ENCODE measurements around the gene UBE2E2. TPM values are rescaled to one million over a fixed set of nuclear protein-coding genes. Genes with fewer than 3 reads are reported as not detected.

Gene UBE2E2
- total and polyA plus RNA-seq, 2 donors (not counting 1 experiment from before 2014, with no cell fraction given) = 16.0 to 45.0 TPM

- H3K4me3 Mint-ChIP-seq = no peak overlapping the region
- peaks cover 41% of the 10 kb centered on the region for H4K20me1 ChIP-seq (ENCODE audit: control insufficient read depth, insufficient read depth, low read length, poor library complexity, severe bottlenecking)
- H3K27me3 Mint-ChIP-seq = no peaks in the 10 kb centered on the region
- no peak overlapping the region for H3K27ac ChIP-seq (ENCODE audit: low read length in 2 of 2)
- H3K27me3 ChIP-seq (replicated peaks in 1 of 4; ENCODE audit: control extremely low read depth in 1 of 4, control insufficient read depth in 3 of 4, insufficient read depth in 4 of 4, low read length in 3 of 4) = no peaks in the 10 kb centered on the region
- H3K27ac Mint-ChIP-seq = no peak overlapping the region
- peaks cover 54% of the 10 kb centered on the region for H3K79me2 ChIP-seq (ENCODE audit: control insufficient read depth, insufficient read depth, low read length)
- 100% methylated on average over 1 of the region's 3 CpGs for WGBS (ENCODE audit: insufficient coverage)
- H3K4me1 Mint-ChIP-seq = peaks cover 42% of the 10 kb centered on the region
- no peaks in the 10 kb centered on the region for H3K36me3 ChIP-seq (replicated peaks in 1 of 2; ENCODE audit: control extremely low read depth in 1 of 2, control insufficient read depth in 1 of 2, extremely low read depth in 1 of 2, insufficient read depth in 2 of 2, low read length in 1 of 2)
- POLR2A ChIA-PET = interaction anchor here (1.0 kb wide), 1 partner anchor 32 kb away, joined by 3 read pairs; no protein-coding TSS in a partner anchor
- DNase-seq = no peak
- no peak overlapping the region for H3K4me2 ChIP-seq (replicated peaks; ENCODE audit: low read depth, low read length, poor library complexity, severe bottlenecking)
- intact Hi-C loops (cut with micrococcal nuclease) = no loop called here
- no peak for ATAC-seq (ENCODE audit: low read depth)
- TF ChIP-seq EZH2 (IDR thresholded peaks at IDR 0.05; ENCODE audit: borderline replicate concordance, insufficient read depth, low read depth, low read length, poor library complexity, severe bottlenecking) = no peak
- TF ChIP-seq, protein P1, sequence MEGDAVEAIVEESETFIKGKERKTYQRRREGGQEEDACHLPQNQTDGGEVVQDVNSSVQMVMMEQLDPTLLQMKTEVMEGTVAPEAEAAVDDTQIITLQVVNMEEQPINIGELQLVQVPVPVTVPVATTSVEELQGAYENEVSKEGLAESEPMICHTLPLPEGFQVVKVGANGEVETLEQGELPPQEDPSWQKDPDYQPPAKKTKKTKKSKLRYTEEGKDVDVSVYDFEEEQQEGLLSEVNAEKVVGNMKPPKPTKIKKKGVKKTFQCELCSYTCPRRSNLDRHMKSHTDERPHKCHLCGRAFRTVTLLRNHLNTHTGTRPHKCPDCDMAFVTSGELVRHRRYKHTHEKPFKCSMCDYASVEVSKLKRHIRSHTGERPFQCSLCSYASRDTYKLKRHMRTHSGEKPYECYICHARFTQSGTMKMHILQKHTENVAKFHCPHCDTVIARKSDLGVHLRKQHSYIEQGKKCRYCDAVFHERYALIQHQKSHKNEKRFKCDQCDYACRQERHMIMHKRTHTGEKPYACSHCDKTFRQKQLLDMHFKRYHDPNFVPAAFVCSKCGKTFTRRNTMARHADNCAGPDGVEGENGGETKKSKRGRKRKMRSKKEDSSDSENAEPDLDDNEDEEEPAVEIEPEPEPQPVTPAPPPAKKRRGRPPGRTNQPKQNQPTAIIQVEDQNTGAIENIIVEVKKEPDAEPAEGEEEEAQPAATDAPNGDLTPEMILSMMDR (IDR thresholded peaks at IDR 0.05) = no peak
- peaks cover 14 to 19% of the 10 kb centered on the region in 2 donors for H3K4me1 ChIP-seq (ENCODE audit: control insufficient read depth in 2 of 2, insufficient read depth in 2 of 2, low read length in 2 of 2)
- peaks cover 7% of the 10 kb centered on the region for H3K9me3 Mint-ChIP-seq (ENCODE audit: insufficient read depth)
- no peak overlapping the region for H2AFZ ChIP-seq (ENCODE audit: insufficient read depth, low read depth, low read length, poor library complexity, severe bottlenecking)
- peaks cover 0 to 12% (median 2%) of the 10 kb centered on the region in 3 donors for H3K9me3 ChIP-seq (ENCODE audit: control extremely low read depth in 1 of 3, control insufficient read depth in 2 of 3, insufficient read depth in 1 of 3, low read length in 2 of 3)
- H3K9ac ChIP-seq (ENCODE audit: low read length) = no peak overlapping the region
- CTCF ChIA-PET = interaction anchor here (1.0 kb wide), 1 partner anchor 15 kb away, joined by 3 read pairs; no protein-coding TSS in a partner anchor
- no peak overlapping the region for H3K4me3 ChIP-seq (ENCODE audit: control extremely low read depth in 1 of 5, extremely low read depth in 1 of 5, insufficient read depth in 1 of 5, low read depth in 2 of 5, low read length in 4 of 5)
Measured at GRCh38 chr3:23421811-23422516, 218.8 kb downstream of the UBE2E2 start.

DNA sequence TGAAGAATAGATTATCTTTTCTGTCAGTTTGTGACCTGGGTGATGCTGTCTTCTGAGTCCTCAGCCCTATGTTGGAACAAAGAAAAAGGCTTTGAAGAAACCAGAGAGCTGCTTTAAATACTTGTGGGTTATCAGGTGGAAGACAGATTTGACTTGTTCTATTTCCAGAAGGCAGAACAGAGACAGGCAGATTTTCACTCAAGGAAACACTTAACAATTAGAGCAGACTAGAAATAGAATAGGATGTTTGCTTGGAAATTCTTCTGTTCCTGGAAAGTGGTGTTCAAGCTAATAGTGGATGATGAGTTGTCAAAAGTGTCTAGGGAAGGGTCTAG lies 219.4 kb downstream of the UBE2E2 start:
- POLR2A ChIA-PET = interaction anchor here (1.0 kb wide), 1 partner anchor 33 kb away, joined by 3 read pairs; no protein-coding TSS in a partner anchor
- H3K27me3 Mint-ChIP-seq = no peaks in the 10 kb centered on the region
- CTCF ChIA-PET = interaction anchor here (1.0 kb wide), 1 partner anchor 16 kb away, joined by 3 read pairs; no protein-coding TSS in a partner anchor
- Histone ChIP-seq H3K79me2 (ENCODE audit: control insufficient read depth, insufficient read depth, low read length) (peaks cover 49% of the 10 kb centered on the region), H2AFZ (ENCODE audit: insufficient read depth, low read depth, low read length, poor library complexity, severe bottlenecking) (no peak overlapping the region), H4K20me1 (ENCODE audit: control insufficient read depth, insufficient read depth, low read length, poor library complexity, severe bottlenecking) (peaks cover 37% of the 10 kb centered on the region), H3K9ac (ENCODE audit: low read length) (no peak overlapping the region), H3K9me3 (ENCODE audit: control extremely low read depth in 1 of 3, control insufficient read depth in 2 of 3, insufficient read depth in 1 of 3, low read length in 2 of 3) (peaks cover 0 to 14% (median 2%) of the 10 kb centered on the region in 3 donors), H3K27ac (ENCODE audit: low read length in 2 of 2) (no peak overlapping the region), H3K4me1 (ENCODE audit: control insufficient read depth in 2 of 2, insufficient read depth in 2 of 2, low read length in 2 of 2) (peaks cover 14 to 18% of the 10 kb centered on the region in 2 donors), H3K4me3 (ENCODE audit: control extremely low read depth in 1 of 5, extremely low read depth in 1 of 5, insufficient read depth in 1 of 5, low read depth in 2 of 5, low read length in 4 of 5) (no peak overlapping the region), H3K4me2 (replicated peaks; ENCODE audit: low read depth, low read length, poor library complexity, severe bottlenecking) (no peak overlapping the region), H3K36me3 (replicated peaks in 1 of 2; ENCODE audit: control extremely low read depth in 1 of 2, control insufficient read depth in 1 of 2, extremely low read depth in 1 of 2, insufficient read depth in 2 of 2, low read length in 1 of 2) (no peaks in the 10 kb centered on the region), H3K27me3 (replicated peaks in 1 of 4; ENCODE audit: control extremely low read depth in 1 of 4, control insufficient read depth in 3 of 4, insufficient read depth in 4 of 4, low read length in 3 of 4) (no peaks in the 10 kb centered on the region)
- H3K9me3 Mint-ChIP-seq (ENCODE audit: insufficient read depth) = peaks cover 7% of the 10 kb centered on the region
- no peak overlapping the region for H3K27ac Mint-ChIP-seq
- TF ChIP-seq, protein P1 (IDR thresholded peaks at IDR 0.05) = no peak
- no peak for TF ChIP-seq EZH2 (IDR thresholded peaks at IDR 0.05; ENCODE audit: borderline replicate concordance, insufficient read depth, low read depth, low read length, poor library complexity, severe bottlenecking)
- intact Hi-C loops (cut with micrococcal nuclease) = no loop called here
- DNase-seq (no peak), ATAC-seq (ENCODE audit: low read depth) (no peak)
- no peak overlapping the region for H3K4me3 Mint-ChIP-seq
- peaks cover 39% of the 10 kb centered on the region for H3K4me1 Mint-ChIP-seq

Data from B cell (primary cell).